CD14-positive monocyte (primary cell): Measurements from ENCODE around the gene KLC4. TPM values are rescaled to one million over a fixed set of nuclear protein-coding genes. Genes with fewer than 3 reads are reported as not detected.
A peak's percentile ranks its signal among the peaks of the same experiment; 100 is the strongest.

ENCODE experiments used
- DNase-seq, 3 donors: peaks; one replicate each; pipeline ENCODE4 v3.0.0-alpha.2; 2011 to 2022
- H2AFZ ChIP-seq: 2 replicates; pipeline ENCODE4 v1.6.0; 2012; ENCODE audit warnings: mild to moderate bottlenecking, low read depth, low read length, inconsistent platforms; ENCODE audit not compliant: insufficient read depth, poor library complexity, severe bottlenecking
- H3K27ac ChIP-seq, 2 donors: 1 replicate in 1 of 2; 2 replicates in 1 of 2; pipeline ENCODE4 v1.5.1; 2012 to 2013; ENCODE audit warnings: low read length in 2 of 2, control low read depth in 1 of 2, inconsistent platforms in 1 of 2, low read depth in 1 of 2, mild to moderate bottlenecking in 1 of 2
- H3K27me3 ChIP-seq, 2 donors: one replicate each; pipeline versions ENCODE4 v1.6.0 to v1.6.1; 2011 to 2013; ENCODE audit warnings: low read length in 2 of 2; ENCODE audit not compliant: control insufficient read depth in 2 of 2, insufficient read depth in 2 of 2
- H3K36me3 ChIP-seq, 2 donors: replicated peaks in 1 of 2; 1 replicate in 1 of 2; 2 replicates in 1 of 2; pipeline versions ENCODE4 v1.5.1 to v1.6.1; 2012 to 2013; ENCODE audit warnings: low read length in 2 of 2, control low read depth in 1 of 2, inconsistent platforms in 1 of 2, mild to moderate bottlenecking in 1 of 2; ENCODE audit not compliant: insufficient read depth in 2 of 2, control insufficient read depth in 1 of 2
- H3K4me1 ChIP-seq, 2 donors: 1 replicate in 1 of 2; 2 replicates in 1 of 2; pipeline versions ENCODE4 v1.5.1 to v1.6.1; 2012 to 2013; ENCODE audit warnings: low read length in 2 of 2, control low read depth in 1 of 2, inconsistent platforms in 1 of 2, mild to moderate bottlenecking in 1 of 2, moderate library complexity in 1 of 2; ENCODE audit not compliant: insufficient read depth in 2 of 2, control insufficient read depth in 1 of 2
- H3K4me2 ChIP-seq: replicated peaks from 2 replicates; pipeline ENCODE3; 2012; ENCODE audit warnings: low read length, moderate library complexity, mild to moderate bottlenecking; ENCODE audit not compliant: poor library complexity, severe bottlenecking; ENCODE audit errors: extremely low read depth
- H3K4me3 ChIP-seq, 3 experiments: fragments of 200-600 bp in 1 of 3; sonication (generic) in 1 of 3; replicated peaks in 1 of 3; 1 replicate in 2 of 3; 2 replicates in 1 of 3; pipeline ENCODE4 v1.5.1; 2011 to 2013; ENCODE audit warnings: low read length in 3 of 3, mild to moderate bottlenecking in 3 of 3, control low read depth in 2 of 3, low read depth in 2 of 3, inconsistent platforms in 1 of 3, moderate library complexity in 1 of 3
- H3K79me2 ChIP-seq: 2 replicates; pipeline ENCODE4 v1.6.0; 2012; ENCODE audit warnings: mild to moderate bottlenecking, control low read depth, inconsistent platforms, low read length, moderate library complexity; ENCODE audit not compliant: insufficient read depth
- H3K9ac ChIP-seq: 2 replicates; pipeline ENCODE4 v1.6.0; 2017; ENCODE audit warnings: low read length, mild to moderate bottlenecking; ENCODE audit not compliant: insufficient read depth, poor library complexity, severe bottlenecking
- H3K9me3 ChIP-seq, 2 donors: replicated peaks in 1 of 2; 1 replicate in 1 of 2; 2 replicates in 1 of 2; pipeline versions ENCODE4 v1.5.1 to v1.6.1; 2012 to 2013; ENCODE audit warnings: low read length in 2 of 2, control low read depth in 1 of 2; ENCODE audit not compliant: control insufficient read depth in 1 of 2, insufficient read depth in 1 of 2
- H4K20me1 ChIP-seq: 2 replicates; pipeline ENCODE4 v1.6.0; 2012; ENCODE audit warnings: mild to moderate bottlenecking, low read length, control low read depth, moderate library complexity; ENCODE audit not compliant: insufficient read depth
- H3K27ac Mint-ChIP-seq, 7 donors: one replicate each; pipeline ENCODE4 v1.8.0; 2020; ENCODE audit warnings: mild to moderate bottlenecking in 7 of 7, mixed read lengths in 7 of 7, moderate library complexity in 6 of 7, inconsistent platforms in 2 of 7
- H3K27me3 Mint-ChIP-seq, 3 donors: one replicate each; pipeline ENCODE4 v1.8.0; 2021 to 2022; ENCODE audit warnings: low read depth in 3 of 3, mild to moderate bottlenecking in 3 of 3, mixed read lengths in 3 of 3, moderate library complexity in 3 of 3, inconsistent platforms in 1 of 3
- H3K36me3 Mint-ChIP-seq, 2 donors: one replicate each; pipeline ENCODE4 v1.8.0; 2020; ENCODE audit warnings: mixed read lengths in 2 of 2, inconsistent platforms in 1 of 2, mild to moderate bottlenecking in 1 of 2
- H3K4me1 Mint-ChIP-seq: one replicate; pipeline ENCODE4 v1.8.0; 2020; ENCODE audit warnings: mild to moderate bottlenecking, mixed read lengths
- H3K4me3 Mint-ChIP-seq, 2 donors: one replicate each; pipeline ENCODE4 v1.8.0; 2020; ENCODE audit warnings: mild to moderate bottlenecking in 2 of 2, mixed read lengths in 2 of 2, moderate library complexity in 1 of 2
- H3K9me3 Mint-ChIP-seq, 7 donors: one replicate each; pipeline ENCODE4 v1.8.0; 2020 to 2022; ENCODE audit warnings: mixed read lengths in 7 of 7, mild to moderate bottlenecking in 6 of 7, moderate library complexity in 6 of 7, inconsistent platforms in 2 of 7
- WGBS: methylation state at CpG from one replicate; pipeline ENCODE4 v1.1.5; 2013; ENCODE audit warnings: missing lambda C conversion rate; ENCODE audit not compliant: insufficient coverage; 5-methylcytosine and 5-hydroxymethylcytosine counted together
- intact Hi-C, 2 donors: fragments of 100-400 bp; cut with micrococcal nuclease; formaldehyde crosslinking; loops; one replicate each; pipeline versions ENCODE4 v1.15.0 to v1.15.1; 2023
- polyA plus RNA-seq, 3 donors: library from polyadenylated mRNA; depleted of rRNA in 1 of 3; unstranded in 2 of 3; stranded (reverse) in 1 of 3; fragments of 300-500 nt in 2 of 3; fragments of >200 nt in 1 of 3; fragmentation: Illumina TruSeq in 2 of 3; gene quantifications; 1 replicate in 2 of 3; 2 replicates in 1 of 3; pipeline ENCODE4 v1.2.3, GENCODE V29; 2012 to 2021
- TF ChIP-seq, protein P1 (sequence below): fragments of 200-600 bp; IDR thresholded peaks from one replicate; pipeline ENCODE4 v1.8.0; 2022; ENCODE audit warnings: antibody characterized with exemption, mild to moderate bottlenecking

KLC4 gene
- polyA plus RNA-seq, 3 donors: 6.0 to 16.2 (median 6.1) TPM

DNA sequence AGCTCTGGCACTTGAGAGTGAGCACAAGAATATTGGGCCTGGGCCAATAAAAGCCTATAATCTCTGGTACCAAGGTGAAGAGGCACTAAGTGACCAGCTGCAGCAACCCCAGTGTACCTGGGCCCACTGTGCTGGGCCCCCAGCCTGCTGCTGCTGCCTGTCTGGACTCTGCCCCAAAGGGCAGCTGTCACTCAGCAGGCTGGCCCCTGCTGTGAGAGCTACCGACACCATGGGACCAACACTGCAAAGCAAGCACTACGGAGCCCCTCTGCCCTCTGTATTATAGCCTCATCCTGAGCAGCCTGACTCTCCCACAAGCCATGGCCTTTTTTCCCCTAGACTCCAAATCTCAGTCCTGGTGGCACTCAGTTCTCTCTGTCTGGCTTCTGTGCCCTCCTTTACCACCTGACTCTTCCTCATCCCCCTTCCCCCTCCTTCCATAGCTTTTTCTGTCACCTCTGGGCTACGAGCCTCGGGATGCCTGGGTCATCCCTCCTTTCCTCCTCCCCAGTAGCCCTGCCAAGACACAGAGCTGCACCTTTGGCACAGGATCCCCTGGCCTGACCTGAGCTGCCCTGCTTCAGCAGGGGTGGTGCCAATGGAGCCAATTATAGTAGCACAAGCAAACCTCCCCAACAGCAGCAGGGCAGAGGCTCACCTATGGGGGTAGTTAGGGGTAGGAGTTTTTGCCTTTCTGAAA is 23.8 kb upstream of the KLC4 start:
- Mint-ChIP-seq H3K9me3 (no peaks in the 10 kb centered on the region), H3K27me3 (peaks cover 0 to 7% (median 0%) of the 10 kb centered on the region in 3 donors), H3K27ac (peak overlapping the region in 1 of 7 donors; percentile 15), H3K4me3 (no peak overlapping the region), H3K4me1 (no peaks in the 10 kb centered on the region), H3K36me3 (peaks cover 53 to 92% of the 10 kb centered on the region in 2 donors)
- no peaks in the 10 kb centered on the region for H4K20me1 ChIP-seq
- no peaks in the 10 kb centered on the region for H3K4me1 ChIP-seq
- WGBS: 100% methylated on average over 1 of the region's 4 CpGs
- H3K4me3 ChIP-seq: no peak overlapping the region
- peaks cover 39 to 85% of the 10 kb centered on the region in 2 donors for H3K36me3 ChIP-seq
- no peaks in the 10 kb centered on the region for H3K79me2 ChIP-seq
- no peak for DNase-seq
- H3K9ac ChIP-seq: no peak overlapping the region
- TF ChIP-seq, protein P1, sequence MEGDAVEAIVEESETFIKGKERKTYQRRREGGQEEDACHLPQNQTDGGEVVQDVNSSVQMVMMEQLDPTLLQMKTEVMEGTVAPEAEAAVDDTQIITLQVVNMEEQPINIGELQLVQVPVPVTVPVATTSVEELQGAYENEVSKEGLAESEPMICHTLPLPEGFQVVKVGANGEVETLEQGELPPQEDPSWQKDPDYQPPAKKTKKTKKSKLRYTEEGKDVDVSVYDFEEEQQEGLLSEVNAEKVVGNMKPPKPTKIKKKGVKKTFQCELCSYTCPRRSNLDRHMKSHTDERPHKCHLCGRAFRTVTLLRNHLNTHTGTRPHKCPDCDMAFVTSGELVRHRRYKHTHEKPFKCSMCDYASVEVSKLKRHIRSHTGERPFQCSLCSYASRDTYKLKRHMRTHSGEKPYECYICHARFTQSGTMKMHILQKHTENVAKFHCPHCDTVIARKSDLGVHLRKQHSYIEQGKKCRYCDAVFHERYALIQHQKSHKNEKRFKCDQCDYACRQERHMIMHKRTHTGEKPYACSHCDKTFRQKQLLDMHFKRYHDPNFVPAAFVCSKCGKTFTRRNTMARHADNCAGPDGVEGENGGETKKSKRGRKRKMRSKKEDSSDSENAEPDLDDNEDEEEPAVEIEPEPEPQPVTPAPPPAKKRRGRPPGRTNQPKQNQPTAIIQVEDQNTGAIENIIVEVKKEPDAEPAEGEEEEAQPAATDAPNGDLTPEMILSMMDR: no peak
- H3K9me3 ChIP-seq: no peaks in the 10 kb centered on the region
- no peak overlapping the region for H3K27ac ChIP-seq
- no peak overlapping the region for H3K4me2 ChIP-seq
- H3K27me3 ChIP-seq: no peaks in the 10 kb centered on the region
- H2AFZ ChIP-seq: no peak overlapping the region
- intact Hi-C loops: no loop called here

DNA sequence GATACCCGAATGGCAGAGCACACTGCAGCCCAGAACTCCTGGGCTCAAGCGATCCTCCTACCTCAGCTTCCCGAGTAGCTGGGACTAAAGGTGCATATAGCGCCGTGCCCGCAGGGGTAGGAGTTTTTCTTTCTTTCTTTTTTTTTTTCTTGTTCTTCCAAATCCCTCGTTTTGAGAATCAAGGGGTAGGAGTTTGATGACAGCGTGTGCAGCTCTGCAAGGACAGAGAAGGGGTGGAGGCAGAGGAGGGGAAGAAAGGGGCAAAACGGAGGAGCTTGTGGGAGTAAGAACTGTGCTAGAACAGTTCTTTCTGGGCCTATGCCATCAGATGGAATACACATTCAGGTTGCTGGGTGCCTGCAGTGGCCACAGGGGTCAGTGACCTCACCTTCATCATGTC is 22.7 kb upstream of the KLC4 start:
- H3K27ac ChIP-seq: no peak overlapping the region

More for the DNA sequence above, 22.7 kb upstream of the KLC4 start:
- Histone ChIP-seq H3K9ac (no peak overlapping the region), H3K36me3 (peaks cover 39 to 85% of the 10 kb centered on the region in 2 donors), H3K4me1 (no peaks in the 10 kb centered on the region), H3K79me2 (no peaks in the 10 kb centered on the region), H3K9me3 (no peaks in the 10 kb centered on the region), H3K4me3 (no peak overlapping the region), H4K20me1 (no peaks in the 10 kb centered on the region), H3K27me3 (no peaks in the 10 kb centered on the region), H2AFZ (no peak overlapping the region), H3K4me2 (no peak overlapping the region)
- Mint-ChIP-seq H3K36me3 (peaks cover 54 to 91% of the 10 kb centered on the region in 2 donors), H3K27ac (peak overlapping the region in 1 of 7 donors; percentile 63), H3K9me3 (no peaks in the 10 kb centered on the region), H3K4me1 (no peaks in the 10 kb centered on the region), H3K4me3 (no peak overlapping the region), H3K27me3 (peaks cover 0 to 5% (median 0%) of the 10 kb centered on the region in 3 donors)
- intact Hi-C loops: no loop called here
- no peak for DNase-seq
- 100% methylated on average over 2 of the region's 9 CpGs for WGBS
- TF ChIP-seq, protein P1: no peak
